ENCODE results near the gene GNAZ. TPM values are rescaled to one million over a fixed set of nuclear protein-coding genes. Genes with fewer than 3 reads are reported as not detected.
"Not testable (repeated sequence)": the region's sequence is repeated elsewhere in the genome, so short reads cannot be mapped to it uniquely, and the experiment has no call there.

Gene GNAZ
- total RNA-seq, 1 donor from 2014 or later: 0.66 TPM

- intact Hi-C loops (cut with micrococcal nuclease): no loop called here
Observed at GRCh38 chr22:23131931-23132330, 61.6 kb downstream of the GNAZ start.

DNA sequence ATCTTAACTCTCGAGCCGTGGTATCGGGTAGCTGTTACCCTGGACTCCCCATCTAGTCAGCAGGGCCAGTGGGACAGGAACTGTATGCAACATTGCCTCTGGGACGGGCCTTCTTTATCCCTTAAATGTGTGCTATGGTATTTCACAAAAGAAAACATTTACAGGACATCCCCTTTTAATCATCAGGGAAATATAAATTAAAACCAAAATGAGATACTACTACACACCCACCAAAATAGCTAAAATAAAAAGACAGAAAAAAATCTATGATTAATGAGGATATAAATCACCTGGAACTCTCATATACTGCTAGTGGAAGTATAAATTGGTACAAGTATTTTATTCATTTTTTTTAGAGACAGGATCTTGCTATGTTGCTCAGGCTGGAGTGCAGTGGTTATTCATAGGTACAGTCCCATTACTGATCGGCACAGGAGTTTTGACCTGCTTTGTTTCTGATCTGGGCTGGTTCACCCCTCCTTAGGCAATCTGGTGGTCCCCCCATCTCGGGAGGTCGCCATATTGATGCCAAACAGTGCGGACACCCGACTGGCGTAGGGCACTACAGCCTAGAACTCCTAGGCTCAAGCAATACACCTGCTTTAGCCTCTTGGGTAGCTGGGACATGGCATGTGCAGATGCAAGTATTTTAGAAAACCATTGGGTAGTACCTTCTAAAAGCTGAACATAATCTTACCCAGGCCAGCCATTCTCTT, 62.2 kb downstream of the GNAZ start:
- intact Hi-C loops (cut with micrococcal nuclease): no loop called here

DNA sequence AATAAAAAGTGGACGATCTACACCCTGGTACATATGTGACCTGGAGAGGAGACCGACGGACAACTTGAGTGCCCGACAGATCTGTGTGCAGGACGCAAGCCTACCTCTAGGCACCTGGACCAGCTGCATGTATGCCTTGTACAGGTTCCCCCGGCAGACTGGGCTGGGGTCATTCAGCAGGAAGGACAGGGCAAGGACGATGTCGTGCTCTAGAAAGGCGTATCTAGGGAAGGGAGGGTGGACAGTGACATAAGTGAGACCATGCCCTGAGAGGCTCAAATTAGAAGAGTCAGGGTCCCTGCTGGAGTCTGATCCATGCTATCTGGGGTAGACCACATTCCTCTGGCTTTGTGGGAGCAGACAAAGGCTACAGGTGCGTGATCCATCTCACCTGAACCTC, 63.6 kb downstream of the GNAZ start:
- intact Hi-C loops (cut with micrococcal nuclease): no loop called here

- intact Hi-C loops (cut with micrococcal nuclease): not testable (repeated sequence)
Observed at GRCh38 chr22:23136991-23137390, 66.7 kb downstream of the GNAZ start.

DNA sequence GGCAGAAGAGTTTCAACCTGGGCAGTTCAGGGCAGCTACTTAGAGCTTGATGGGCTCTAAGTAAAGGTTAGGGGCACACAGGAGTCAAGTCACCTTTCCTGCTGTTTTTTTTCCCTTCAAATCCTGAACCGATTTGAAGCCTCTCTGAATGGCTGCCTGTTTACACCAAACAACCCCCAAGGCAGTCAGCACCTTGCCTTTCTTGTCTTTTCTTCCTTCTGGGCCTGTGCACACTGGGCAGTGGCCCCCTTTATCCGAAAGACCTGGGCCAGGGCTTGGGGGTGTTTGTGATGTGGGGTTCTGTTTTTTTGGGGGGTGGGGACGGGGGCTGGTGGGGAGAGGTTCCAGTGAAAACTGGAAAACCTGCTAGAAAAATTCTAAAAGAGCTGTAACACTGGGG, 67.1 kb downstream of the GNAZ start:
- intact Hi-C loops (cut with micrococcal nuclease): no loop called here

DNA sequence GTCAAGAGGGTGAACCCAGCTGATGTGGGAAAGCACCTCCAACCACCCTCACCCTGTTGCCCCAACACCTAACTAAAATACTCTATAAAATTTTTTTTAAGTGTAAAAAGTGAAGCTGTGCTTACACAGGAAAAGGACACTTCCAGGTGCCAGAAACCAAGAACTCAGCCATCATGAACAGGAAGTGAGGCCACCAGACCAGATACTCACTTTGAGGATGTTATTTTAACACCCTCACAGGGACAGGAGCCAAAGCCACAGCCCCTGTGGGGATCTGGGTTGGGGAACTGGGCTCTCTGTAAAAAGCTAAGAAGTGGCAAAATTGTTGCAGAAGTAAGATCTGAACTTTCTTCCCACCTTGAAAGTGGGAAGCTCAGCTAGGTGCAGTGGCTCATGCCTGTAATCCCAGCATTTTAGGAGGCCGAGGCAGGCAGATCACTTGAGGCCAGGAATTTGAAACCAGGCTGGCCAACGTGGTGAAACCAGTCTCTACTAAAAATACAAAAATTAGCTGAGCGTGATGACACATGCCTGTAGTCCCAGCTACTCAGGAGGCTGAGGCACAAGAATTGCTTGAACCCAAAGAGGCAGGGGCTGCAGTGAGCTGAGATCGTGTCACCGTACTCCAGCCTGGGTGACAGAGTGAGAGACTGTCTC, 67.7 kb downstream of the GNAZ start:
- intact Hi-C loops (cut with micrococcal nuclease): no loop called here

GRCh38 chr22:23138584-23139435, 68.5 kb downstream of the GNAZ start:
- intact Hi-C loops (cut with micrococcal nuclease): no loop called here

DNA sequence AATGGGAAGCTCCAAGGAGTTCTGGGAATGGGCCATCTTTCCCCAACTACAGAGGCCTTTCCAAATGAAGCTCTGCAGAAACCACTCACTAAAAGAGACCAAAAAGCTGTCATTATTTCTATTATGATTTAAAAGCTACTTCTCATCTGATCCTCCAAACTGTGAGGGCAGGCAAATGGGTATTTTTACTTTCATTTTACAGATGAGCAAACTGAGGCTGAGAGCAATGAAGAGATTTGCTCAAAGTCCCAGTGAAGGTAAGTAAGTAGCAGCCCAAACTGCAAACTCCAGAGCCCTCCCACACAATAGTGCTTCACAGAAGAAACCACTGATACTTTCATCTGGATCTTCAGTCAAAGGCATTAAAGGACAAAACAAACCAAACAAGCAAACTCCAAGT, 70.1 kb downstream of the GNAZ start:
- intact Hi-C loops (cut with micrococcal nuclease): loop anchor here (2.0 kb wide), 1 partner anchor 70 kb away; the partner anchor contains the start of gene GNAZ

DNA sequence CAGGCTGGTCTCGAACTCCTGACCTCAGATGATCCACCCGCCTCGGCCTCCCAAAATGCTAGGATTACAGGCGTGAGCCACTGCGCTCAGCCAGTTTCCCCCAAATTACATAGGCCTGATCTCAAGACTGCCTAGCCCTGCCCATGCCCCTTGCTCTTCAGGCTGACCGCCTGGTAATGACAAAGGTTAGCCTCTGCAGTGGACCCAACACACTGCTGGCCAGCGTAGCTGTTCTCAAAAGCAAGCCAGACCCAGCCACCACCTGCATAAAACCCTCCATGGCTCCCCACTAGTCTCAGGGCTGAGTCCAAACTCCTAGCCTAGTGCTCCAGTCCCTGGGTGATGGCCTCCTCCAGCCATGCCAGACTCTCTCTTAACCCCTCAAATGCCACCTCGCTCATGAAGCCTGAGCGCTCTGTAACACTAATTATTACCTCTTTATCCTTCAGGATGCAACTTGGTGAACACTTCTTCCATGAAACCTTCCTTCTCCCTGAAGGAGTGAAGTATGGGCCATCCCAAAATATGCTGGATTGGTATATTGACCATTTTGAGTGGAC, 72.3 kb downstream of the GNAZ start:
- intact Hi-C loops (cut with micrococcal nuclease): no loop called here

- intact Hi-C loops (cut with micrococcal nuclease): no loop called here
Observed at GRCh38 chr22:23143119-23143518, 72.8 kb downstream of the GNAZ start.

DNA sequence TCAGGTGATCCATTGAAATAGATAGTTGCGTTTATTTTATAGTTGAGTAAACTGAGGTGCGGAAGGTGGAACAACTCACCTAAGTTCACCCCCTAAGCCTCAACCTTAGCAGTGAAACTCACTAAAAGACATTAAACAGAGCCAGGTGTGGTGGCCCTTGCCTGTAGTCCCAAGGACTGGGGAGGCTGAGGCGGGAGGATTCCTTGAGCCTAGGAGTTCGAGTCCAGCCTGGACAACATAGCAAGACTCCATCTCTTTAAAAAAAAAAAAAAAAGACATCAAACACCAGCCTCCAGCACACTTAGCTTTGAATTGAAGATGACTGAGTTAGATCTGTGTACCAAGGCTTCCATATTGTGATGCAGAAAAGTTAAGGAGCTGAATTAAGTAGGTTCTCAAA, 74.1 kb downstream of the GNAZ start:
- intact Hi-C loops (cut with micrococcal nuclease): no loop called here

GRCh38 chr22:23144932-23145877, 74.9 kb downstream of the GNAZ start, which contains the start of gene RAB36:
Gene RAB36 (plus strand): TSS chr22:23145477. CDS start chr22:23146617, 1,140 bp downstream.
- intact Hi-C loops (cut with micrococcal nuclease): no loop called here

- intact Hi-C loops (cut with micrococcal nuclease): no loop called here
Observed at GRCh38 chr22:23145878-23146470, 75.7 kb downstream of the GNAZ start.

DNA sequence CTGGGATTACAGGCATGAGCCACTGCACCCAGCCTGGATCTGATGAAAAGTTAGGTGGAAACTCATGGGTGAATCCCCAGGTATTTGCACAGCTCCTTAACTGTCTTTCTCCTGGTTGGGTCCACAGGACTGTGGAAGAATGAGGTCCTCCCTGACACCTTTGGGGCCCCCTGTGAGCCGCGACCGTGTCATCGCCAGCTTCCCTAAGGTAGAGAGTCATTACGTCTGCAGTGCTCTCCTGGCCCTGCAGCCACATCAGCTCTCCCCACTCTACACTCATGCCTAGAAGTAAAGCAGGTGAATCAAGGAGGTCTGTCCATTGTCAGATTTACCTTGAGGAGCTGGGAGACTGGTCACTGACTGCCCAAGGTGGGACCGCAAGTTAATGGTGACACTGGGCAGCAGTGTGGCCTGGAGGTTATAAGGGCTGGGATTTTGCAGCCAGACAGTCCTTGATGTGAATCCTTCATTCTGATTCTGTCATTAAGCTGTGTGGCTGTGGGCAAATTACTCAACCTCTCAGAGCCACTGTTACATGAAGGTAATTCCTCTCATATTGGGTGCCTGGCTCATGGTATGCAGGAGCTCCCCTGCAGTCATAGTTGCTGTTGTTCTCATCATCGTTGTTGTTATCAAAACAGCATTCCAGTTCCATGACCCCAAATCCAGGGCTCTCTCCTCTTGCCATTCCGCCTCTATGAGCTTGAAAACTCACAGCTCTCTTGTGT, 76.3 kb downstream of the GNAZ start:
- intact Hi-C loops (cut with micrococcal nuclease): no loop called here

DNA sequence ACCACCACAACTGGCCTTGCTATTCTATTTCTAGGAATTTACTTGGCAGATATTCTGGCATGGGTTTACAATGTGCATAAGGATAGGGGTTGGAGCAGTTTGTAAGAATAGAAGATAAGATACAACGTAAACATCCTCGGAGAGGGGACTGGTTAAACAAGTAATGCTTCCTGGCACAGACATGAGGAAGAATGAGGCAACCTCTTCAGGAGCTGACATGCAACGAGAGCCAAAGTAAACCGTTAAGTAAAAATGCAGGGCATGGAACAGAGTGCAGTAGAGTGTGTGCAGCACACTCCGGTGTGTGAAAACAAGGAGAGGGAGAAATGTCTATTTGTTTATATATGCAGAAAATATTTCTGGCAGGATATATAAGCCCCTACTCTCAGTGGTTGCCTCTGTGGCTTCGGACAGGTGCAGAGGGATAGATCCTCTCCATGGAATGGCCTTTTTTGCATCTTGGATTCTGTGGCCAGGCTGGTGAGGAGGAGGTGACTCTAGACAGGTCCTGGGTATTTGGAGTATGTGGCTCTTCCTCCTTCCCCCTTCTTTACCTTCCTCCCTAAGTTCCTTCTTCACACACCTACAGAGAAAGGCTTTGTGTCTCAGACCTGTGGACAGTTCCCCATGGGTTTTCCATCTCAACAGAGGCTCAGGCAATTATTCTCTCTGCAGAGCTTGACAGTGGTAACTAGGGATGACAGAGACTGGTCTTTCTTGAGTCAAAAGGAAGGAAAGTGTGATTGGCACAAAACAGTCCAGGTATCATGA, 77.5 kb downstream of the GNAZ start:
- intact Hi-C loops (cut with micrococcal nuclease): no loop called here

- intact Hi-C loops (cut with micrococcal nuclease): no loop called here
Observed at GRCh38 chr22:23149743-23150238, 79.5 kb downstream of the GNAZ start.

GRCh38 chr22:23150762-23151161, 80.4 kb downstream of the GNAZ start:
- intact Hi-C loops (cut with micrococcal nuclease): no loop called here

- intact Hi-C loops (cut with micrococcal nuclease): no loop called here
Observed at GRCh38 chr22:23151827-23152226, 81.5 kb downstream of the GNAZ start.
